Islet of Langerhans (tissue), 1 donor: ENCODE results near the gene PMFBP1.
"Not testable (repeated sequence)": the region's sequence is repeated elsewhere in the genome, so short reads cannot be mapped to it uniquely, and the experiment has no call there.

Source experiments
- FAIRE-seq: peaks from one replicate; lab custom pipeline; 2011; peaks lifted over from hg19 to GRCh38; lab: Jason Lieb, UNC

Gene PMFBP1

DNA sequence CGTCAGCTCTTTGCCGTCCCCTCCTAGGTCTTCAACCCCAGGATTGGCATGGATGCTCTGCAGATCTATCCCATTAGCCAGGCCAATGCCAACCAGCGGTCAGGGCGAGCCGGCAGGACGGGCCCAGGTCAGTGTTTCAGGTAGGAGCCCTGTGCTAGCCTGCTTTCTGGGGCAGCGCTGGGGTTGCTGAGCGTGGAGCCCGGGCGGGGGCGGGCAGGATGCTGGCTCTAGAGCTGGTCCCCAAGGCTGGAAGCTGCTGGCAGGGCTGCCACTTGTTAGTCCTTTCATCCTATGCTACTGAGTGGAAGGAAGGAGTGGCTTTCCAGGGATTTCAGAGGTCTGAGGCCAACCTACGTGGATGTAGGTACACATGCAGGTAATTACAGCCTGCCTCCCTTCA lies 66.0 kb downstream of the PMFBP1 start:
- no peak for FAIRE-seq

DNA sequence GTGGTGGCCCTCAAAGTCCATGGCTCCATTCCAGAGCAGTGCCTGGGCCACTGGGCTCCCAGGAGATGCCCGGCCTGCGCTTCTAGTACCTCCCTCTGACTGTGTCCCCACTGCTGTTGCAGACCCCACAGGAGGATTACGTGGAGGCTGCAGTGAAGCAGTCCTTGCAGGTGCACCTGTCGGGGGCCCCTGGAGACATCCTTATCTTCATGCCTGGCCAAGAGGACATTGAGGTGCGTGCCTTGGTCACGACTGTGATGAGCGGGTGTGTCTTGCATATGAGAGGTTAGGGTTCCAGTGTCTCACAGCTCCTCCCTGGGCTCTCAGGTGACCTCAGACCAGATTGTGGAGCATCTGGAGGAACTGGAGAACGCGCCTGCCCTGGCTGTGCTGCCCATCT lies 67.0 kb downstream of the PMFBP1 start:
- FAIRE-seq: no peak

DNA sequence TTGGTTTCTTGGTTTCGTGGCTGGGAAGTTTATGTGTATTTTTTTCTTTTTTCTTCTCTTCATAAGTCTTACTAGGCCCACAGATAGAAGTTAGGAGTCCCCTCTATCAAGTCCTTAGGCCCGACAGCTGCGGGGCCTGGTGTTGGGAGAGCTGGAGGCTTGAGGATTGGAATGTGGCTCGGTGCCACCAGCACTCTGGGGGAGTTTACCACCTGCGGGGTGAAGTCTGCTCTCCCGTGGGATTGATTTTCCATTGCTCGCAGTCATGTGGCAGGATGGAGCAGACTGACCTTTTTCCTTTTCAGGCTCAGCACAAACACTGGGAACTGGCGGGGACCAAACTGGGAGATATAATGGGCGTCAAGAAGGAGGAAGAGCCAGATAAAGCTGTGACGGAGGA lies 70.8 kb downstream of the PMFBP1 start:
- no peak for FAIRE-seq

DNA sequence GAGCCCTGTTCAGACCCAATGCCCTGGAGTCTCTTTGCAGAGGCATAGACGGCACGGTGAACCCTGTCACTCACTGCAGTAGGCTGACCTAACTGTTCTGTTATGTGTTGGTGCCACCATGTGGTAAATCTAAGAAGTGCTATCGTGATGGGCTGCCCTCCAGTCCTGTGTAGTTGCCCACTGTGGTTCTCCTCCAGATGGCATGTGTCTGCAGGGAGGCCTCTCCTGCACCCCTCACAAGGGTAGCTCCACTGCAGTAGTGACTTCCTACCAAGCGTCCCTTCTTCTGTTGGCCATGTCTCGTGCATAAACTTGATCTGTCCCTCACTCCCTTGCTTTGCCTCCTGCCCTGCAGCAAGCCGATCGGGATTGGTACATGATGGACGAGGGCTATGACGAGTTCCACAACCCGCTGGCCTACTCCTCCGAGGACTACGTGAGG lies 72.6 kb downstream of the PMFBP1 start:
- no peak for FAIRE-seq

DNA sequence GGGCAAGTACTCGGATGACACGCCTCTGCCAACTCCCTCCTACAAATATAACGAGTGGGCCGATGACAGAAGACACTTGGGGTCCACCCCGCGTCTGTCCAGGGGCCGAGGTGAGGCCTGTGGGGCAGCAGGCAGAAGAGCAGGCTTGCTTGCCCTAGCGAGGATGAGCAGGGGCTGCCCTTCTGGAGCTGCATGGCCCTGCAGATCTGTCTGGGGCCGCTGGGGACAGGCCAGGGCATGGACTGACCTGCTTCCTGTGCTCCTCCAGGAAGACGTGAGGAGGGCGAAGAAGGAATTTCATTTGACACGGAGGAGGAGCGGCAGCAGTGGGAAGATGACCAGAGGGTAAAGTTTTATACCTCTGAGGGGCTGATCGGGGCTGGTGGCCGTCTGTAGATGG lies 73.0 kb downstream of the PMFBP1 start:
- no peak for FAIRE-seq

DNA sequence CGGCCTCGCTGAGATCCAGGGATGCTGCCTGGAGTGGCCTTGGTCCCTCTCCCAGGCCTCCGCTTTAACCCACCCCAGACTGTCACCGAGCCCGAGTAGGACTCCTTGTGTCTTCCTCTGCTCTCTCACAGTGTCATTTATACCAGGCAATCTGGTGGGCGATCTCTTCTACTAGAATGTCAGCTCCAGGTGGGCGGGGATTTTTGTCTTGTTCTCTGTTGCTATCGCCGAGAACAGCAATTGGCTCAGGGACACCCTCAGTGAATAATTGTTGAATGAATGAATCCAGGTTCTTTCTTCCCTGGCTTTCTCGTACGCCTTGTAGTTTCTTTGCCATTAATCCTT lies 77.7 kb downstream of the PMFBP1 start:
- no peak for FAIRE-seq

DNA sequence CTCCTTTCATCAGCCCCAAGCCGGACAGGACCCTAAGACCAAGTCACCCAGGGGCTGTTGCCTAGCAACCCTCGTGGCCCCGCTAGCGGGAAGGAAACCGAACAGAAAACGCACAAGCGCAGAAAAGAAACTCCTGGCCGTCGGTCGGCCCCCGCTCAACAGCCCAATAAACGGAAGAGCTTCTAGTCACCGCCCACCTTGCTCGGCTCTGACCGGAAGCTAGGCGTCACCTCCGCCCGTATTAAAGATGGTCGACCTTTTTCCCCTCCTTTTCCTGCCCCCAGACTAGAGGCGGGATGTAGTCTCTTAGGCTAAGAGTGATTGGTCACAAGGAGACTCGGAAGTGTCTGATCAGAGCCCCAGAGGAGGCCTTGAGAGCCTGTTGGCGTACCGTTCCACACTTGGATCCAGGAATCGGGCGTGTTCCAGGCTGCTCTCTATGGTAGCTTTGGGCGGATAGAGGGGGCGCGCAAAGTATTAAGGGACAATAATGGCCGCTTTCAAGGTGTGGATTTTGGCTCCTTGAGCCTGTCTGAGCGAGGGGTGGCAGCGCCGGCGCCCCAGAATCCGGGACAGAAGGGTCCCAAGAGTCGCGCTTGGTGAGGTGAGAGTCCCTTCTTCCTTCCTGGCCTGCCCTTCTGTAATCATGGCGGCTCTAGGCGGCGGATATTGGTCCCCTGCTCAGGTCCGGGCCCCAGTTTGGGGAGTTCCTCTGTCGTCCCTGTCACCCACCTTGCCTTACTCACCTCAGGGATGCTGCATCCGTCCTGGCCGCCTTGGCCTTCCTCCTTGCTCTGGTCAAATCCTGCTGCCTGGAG lies 78.3 kb downstream of the PMFBP1 start, which contains the start of the genes DHX38 and TXNL4B:
DHX38 (plus strand) TSS at position 400 of the 818 bp plus-strand sequence. CDS start 2,311 bp downstream, outside the sequence.
TXNL4B (minus strand) TSS at position 173 of the 818 bp plus-strand sequence. CDS start 2,871 bp downstream, outside the sequence.
- FAIRE-seq: peak; percentile 97

DNA sequence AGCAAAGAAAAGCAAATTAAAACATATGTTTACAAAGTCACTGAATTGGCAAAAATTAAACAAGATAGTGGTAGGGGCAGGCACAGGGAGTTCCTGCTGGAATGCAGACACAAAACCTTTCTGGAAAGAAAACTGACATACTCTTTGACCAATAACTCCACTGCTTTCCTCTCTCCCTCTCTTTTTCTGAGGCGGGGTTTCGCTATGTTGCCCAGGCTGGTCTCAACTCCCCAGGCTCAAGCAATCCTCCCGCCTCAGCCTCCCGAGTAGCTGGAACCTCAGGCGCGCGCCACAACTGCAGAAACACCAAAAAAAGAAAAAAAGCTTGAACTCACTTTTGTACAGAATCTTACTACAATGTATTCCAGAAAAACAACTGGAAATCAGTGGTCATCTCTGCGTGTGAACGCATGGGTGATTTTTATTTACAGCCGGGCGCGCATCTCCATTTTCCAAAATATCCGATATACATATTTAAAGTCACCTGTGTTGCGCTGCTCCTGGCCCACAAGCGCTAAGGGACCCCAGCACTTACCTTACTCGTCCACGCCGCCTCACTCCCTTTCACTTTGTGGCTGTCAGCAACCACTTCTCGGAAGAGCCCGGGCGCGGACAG lies 79.0 kb downstream of the PMFBP1 start:
- FAIRE-seq: no peak

DNA sequence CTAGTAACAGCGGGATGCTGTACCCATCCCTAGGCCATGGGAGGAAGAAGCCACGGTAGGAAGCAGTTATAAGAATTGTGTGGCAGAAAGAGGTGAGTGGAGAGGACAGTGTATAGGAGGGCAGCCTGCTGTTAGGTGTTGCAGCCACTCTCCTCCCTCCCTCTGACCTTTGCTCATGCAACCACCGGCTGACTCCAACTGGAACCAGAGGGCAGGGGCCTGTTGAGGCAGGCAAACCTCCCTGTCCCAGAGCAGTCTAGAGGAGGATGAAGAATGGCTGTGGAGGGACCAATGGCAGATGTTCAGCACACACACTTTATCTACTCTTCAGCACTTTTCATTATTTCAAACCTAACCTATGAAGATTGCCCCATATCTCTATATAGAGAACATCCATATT lies 80.7 kb downstream of the PMFBP1 start:
- FAIRE-seq: no peak

DNA sequence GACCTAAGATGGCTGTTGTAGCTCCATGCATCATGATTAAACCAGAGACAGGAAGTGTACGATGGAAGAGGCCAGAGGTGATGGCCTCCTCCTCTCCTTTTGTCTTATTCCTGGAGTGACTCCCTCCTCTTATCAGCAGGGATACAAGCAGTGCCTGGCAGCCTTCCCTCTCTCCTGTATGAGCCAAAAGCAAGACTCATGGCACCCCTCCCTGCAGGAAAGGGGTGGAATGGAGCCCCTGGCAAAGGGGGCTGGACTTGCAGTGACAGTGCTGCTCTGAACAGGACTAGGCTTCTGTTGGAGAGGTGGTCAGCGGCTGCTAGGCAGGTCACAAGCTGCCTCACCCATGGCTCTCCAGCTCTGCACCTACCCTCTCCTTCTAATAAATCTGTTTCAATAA lies 87.0 kb downstream of the PMFBP1 start:
- FAIRE-seq: no peak

DNA sequence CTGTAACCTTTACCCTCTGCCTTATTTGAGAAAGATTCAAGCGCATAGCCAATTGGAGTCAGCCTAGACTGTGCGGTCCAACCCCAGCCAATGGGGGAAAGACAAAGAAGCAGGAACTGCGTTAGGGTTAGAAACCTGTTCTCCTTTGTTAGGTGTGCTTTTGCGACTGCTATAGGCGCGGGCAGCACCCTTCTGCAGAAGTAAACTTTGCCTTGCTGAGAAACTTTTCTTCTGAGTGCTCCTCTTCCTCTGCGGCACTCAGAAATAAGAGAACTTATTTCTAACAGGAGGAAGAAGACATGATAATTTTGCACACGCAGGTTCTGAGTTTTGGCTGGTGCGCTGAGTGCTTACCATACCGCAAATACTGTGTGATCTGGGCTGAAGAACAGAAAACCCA lies 87.5 kb downstream of the PMFBP1 start:
- no peak for FAIRE-seq

DNA sequence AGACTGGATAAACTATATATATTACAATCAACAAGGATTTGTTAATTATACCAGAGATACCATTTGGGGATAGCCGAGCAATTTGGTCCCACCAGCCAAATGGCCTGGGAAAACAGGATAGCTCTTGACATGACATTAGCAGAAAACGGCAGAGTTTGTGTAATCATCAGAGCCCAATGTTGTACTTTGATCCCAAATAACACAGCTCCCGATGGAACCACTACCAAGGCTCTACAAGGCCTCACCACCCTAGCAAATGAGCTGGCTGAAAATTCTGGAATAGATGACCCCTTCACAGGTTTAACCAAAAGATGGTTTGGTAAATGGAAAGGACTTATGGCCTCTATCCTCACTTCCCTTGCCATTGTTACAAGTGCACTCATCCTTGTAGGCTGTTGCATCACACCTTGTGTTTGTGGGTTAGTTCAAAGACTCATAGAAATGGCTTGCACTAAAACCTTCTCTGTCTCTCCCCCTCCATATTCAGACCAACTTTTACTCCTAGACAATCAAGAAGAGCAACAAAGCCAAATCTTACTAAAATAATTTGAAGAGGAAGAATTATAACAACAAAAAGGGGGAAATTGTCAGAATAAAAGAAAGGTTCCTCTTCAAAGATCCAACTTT lies 88.1 kb downstream of the PMFBP1 start:
- FAIRE-seq: no peak

DNA sequence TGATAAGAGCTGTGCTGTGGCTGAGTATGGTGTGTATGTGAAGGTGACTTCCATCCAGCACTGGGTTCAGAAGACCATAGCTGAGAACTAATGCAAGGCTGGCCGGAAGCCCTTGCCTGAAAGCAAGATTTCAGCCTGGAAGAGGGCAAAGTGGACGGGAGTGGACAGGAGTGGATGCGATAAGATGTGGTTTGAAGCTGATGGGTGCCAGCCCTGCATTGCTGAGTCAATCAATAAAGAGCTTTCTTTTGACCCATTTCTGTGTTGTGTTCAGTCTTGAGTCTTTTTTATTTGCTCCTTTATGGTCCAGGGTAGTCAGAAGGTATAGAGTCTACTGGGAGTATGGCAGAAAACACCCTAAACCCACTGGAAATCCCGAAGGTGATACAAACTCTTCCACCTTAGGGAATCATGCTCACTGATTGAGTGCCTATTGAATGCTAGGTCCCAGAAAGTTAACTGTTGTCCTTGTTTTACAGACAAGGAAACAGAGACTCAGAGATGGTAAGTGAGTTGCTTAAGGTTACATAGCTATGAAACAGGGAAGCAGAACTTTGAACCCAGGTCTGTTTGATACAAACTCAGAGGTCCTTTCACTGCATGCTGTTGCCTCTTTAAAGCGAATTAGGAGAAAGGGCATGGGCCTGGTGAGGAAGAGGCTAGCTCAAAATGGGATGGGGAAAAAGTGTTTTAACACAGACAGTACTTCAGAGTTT lies 94.8 kb downstream of the PMFBP1 start:
- not testable (repeated sequence) for FAIRE-seq

DNA sequence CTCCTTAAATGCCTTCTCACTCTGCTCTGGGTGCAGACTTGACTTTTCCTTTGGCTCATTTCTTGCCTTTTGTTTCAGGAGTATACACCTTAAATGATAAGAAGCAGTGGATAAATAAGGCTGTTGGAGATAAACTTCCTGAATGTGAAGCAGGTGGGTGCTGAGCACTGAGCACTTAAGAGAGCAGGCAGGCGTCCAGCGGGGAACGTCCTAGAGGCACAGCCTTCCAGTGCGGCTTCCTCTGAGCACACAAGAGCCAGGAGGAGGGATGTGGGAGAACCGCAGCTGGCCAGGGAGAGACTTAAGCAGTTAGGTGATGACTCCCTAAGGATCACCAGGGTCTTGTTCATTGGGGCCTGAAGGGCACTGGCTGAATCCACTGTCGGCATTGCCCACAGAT lies 96.9 kb downstream of the PMFBP1 start:
- FAIRE-seq: not testable (repeated sequence)

DNA sequence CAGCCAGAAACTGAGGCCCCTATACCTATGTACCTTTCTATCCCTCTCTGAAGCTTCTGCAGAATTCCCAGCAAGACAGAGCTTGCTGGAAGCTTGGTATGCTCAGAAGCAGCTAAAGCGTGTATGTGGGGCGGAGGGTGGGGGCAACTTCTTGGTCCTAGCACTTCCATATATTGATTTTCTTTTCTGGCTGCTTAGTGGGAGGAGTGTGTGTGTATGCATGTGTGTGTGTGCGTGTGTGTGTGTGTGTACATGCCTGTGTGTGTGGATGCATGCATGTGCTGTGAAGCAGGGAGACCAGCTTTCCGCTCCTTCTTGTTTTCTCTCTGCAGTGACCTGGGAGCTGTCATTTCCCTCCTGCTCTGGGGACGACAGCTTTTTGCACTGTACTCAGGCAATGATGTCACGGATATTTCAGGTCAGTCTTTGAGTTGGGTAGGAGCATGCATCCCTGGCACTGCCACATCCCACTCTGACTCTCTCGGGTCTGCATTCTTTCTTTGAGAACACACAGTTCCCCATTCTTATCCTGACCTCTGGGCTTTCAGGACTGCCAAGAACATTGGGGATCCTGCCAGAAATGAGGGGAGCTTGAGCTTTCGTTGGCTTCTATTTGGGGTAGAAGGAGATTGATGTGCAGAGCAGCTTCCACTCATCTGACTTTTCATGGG lies 98.3 kb downstream of the PMFBP1 start:
- no peak for FAIRE-seq

DNA sequence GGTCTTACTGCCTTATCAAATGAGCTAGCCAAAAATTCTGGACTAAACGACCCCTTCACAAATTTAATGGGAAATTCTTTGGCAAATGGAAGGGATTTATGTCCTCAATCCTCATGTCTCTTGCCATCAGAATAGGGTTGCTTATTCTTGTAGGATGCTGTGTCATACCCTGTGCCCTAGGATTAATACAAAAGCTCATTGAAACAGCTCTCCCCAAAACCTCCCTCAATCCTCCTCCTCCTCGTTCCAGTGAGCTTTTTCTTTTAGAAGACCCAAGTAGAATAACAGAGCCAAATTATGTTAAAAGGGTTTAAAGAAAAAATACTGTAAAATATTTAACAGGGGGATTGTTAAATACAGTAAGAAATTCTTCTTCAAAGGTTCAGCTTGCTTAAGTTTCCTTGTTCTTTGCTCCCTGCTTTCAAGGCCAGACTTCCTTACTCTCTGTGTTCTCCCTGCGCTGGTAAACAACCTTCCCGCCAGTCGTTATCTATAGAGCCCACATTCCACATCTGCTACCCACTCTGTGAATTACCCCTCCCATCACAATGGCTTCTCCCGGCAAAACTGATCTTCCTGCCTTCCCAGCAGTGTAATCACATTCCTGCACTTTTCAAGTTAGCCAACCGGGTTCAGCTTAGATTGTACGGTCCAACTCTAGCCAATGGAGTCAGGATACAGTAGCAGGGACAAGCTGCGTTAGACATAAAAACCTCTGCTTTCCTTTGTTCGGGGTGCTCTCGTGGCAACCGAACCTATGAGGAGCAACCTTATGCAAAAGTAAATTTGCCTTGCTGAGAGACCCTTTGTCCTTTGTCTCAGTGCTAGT lies 99.2 kb downstream of the PMFBP1 start:
- no peak for FAIRE-seq
